Trophoblast cell (in vitro differentiated cells and primary cell): ENCODE measurements around the gene ZKSCAN7.
A peak's percentile ranks its signal among the peaks of the same experiment; 100 is the strongest.

Experiments
- DNase-seq, 2 donors: peaks; one replicate each; pipeline ENCODE4 v3.0.0-alpha.2; 2016
- H2AFZ ChIP-seq: 2 replicates; pipeline ENCODE4 v1.6.1; 2013; ENCODE audit warnings: low read length, moderate library complexity, mild to moderate bottlenecking; ENCODE audit not compliant: insufficient read depth, poor library complexity
- H2AK5ac ChIP-seq: 2 replicates; pipeline ENCODE4 v1.6.1; 2013; ENCODE audit warnings: mild to moderate bottlenecking, low read length
- H2BK120ac ChIP-seq: 2 replicates; pipeline ENCODE4 v1.6.1; 2013; ENCODE audit warnings: low read length, mild to moderate bottlenecking, moderate library complexity; ENCODE audit not compliant: insufficient read depth, poor library complexity
- H2BK12ac ChIP-seq: 2 replicates; pipeline ENCODE4 v1.6.1; 2013; ENCODE audit warnings: mild to moderate bottlenecking, low read length, moderate library complexity
- H2BK5ac ChIP-seq: 2 replicates; pipeline ENCODE4 v1.6.1; 2013; ENCODE audit warnings: low read length, low read depth, moderate library complexity, mild to moderate bottlenecking; ENCODE audit not compliant: poor library complexity
- H3K14ac ChIP-seq: 2 replicates; pipeline ENCODE4 v1.6.1; 2013; ENCODE audit warnings: mild to moderate bottlenecking, low read length
- H3K18ac ChIP-seq: 2 replicates; pipeline ENCODE4 v1.6.1; 2013; ENCODE audit warnings: mild to moderate bottlenecking, low read length
- H3K23ac ChIP-seq: 2 replicates; pipeline ENCODE4 v1.6.1; 2013; ENCODE audit warnings: low read length
- H3K27ac ChIP-seq: 2 replicates; pipeline ENCODE4 v1.5.1; 2013; ENCODE audit warnings: low read depth, mild to moderate bottlenecking, inconsistent platforms, low read length, moderate library complexity
- H3K27me3 ChIP-seq: 2 replicates; pipeline ENCODE4 v1.6.1; 2013; ENCODE audit warnings: inconsistent platforms, mild to moderate bottlenecking, low read length, moderate library complexity; ENCODE audit not compliant: insufficient read depth
- H3K36me3 ChIP-seq, 2 experiments: 1 replicate in 1 of 2; 2 replicates in 1 of 2; pipeline ENCODE4 v1.6.1; 2013; ENCODE audit warnings: low read length in 2 of 2, mild to moderate bottlenecking in 2 of 2, moderate library complexity in 1 of 2; ENCODE audit not compliant: insufficient read depth in 2 of 2, control insufficient read depth in 1 of 2
- H3K4ac ChIP-seq: 2 replicates; pipeline ENCODE4 v1.6.1; 2013; ENCODE audit warnings: low read depth, mild to moderate bottlenecking, low read length, moderate library complexity
- H3K4me1 ChIP-seq, 2 experiments: 1 replicate in 1 of 2; 2 replicates in 1 of 2; pipeline ENCODE4 v1.6.1; 2013; ENCODE audit warnings: low read length in 2 of 2, mild to moderate bottlenecking in 2 of 2, moderate library complexity in 1 of 2; ENCODE audit not compliant: insufficient read depth in 2 of 2, control insufficient read depth in 1 of 2
- H3K4me2 ChIP-seq: 2 replicates; pipeline ENCODE4 v1.6.1; 2013; ENCODE audit warnings: inconsistent platforms, mild to moderate bottlenecking, low read length, moderate library complexity
- H3K4me3 ChIP-seq: 2 replicates; pipeline ENCODE4 v1.5.1; 2013; ENCODE audit warnings: mild to moderate bottlenecking, low read depth, low read length, inconsistent platforms
- H3K79me1 ChIP-seq: one replicate; pipeline ENCODE4 v1.6.1; 2013; ENCODE audit warnings: low read length
- H3K79me2 ChIP-seq: 2 replicates; pipeline ENCODE4 v1.6.1; 2013; ENCODE audit warnings: low read length, mild to moderate bottlenecking; ENCODE audit not compliant: control insufficient read depth, insufficient read depth, poor library complexity
- H3K9ac ChIP-seq: 2 replicates; pipeline ENCODE4 v1.6.1; 2013; ENCODE audit warnings: mild to moderate bottlenecking, low read length
- H3K9me3 ChIP-seq: 2 replicates; pipeline ENCODE4 v1.6.1; 2013; ENCODE audit warnings: low read depth, mild to moderate bottlenecking, control low read depth, inconsistent platforms, low read length; ENCODE audit not compliant: insufficient read depth
- H4K12ac ChIP-seq: 2 replicates; pipeline ENCODE4 v1.6.1; 2013; ENCODE audit warnings: low read depth, mild to moderate bottlenecking, low read length, moderate library complexity
- H4K8ac ChIP-seq: 2 replicates; pipeline ENCODE4 v1.6.1; 2013; ENCODE audit warnings: low read depth, mild to moderate bottlenecking, low read length, moderate library complexity
- H4K91ac ChIP-seq: one replicate; pipeline ENCODE4 v1.6.1; 2013; ENCODE audit warnings: low read depth, mild to moderate bottlenecking, low read length, moderate library complexity
- WGBS: extraction: QIAGEN DNeasy Blood & Tissue Kit; methylation state at CpG from one replicate; pipeline ENCODE4 v1.1.7; 2013; ENCODE audit warnings: missing lambda C conversion rate; ENCODE audit not compliant: insufficient read length, insufficient coverage; ENCODE audit errors: extremely low coverage; 5-methylcytosine and 5-hydroxymethylcytosine counted together

The ZKSCAN7 gene

GRCh38 chr3:44510000-44510368 lies 45.0 kb upstream of the ZKSCAN7 start:
- H3K79me2 ChIP-seq = peaks cover 5% of the 10 kb centered on the region
- no peak overlapping the region for H3K14ac ChIP-seq
- no peak overlapping the region for H3K18ac ChIP-seq
- H2AFZ ChIP-seq = peak overlapping the region; percentile 73
- no peaks in the 10 kb centered on the region for H3K9me3 ChIP-seq
- H2AK5ac ChIP-seq = no peak overlapping the region
- H3K27ac ChIP-seq = no peak overlapping the region
- peak overlapping the region; percentile 82 for H3K9ac ChIP-seq
- peaks cover 6 to 9% of the 10 kb centered on the region in 2 experiments for H3K4me1 ChIP-seq
- no peak overlapping the region for H4K8ac ChIP-seq
- peak overlapping the region; percentile 7 for H3K4ac ChIP-seq
- H4K91ac ChIP-seq = peak overlapping the region; percentile 36
- H3K79me1 ChIP-seq = peaks cover 5% of the 10 kb centered on the region
- peak overlapping the region; percentile 80 for H3K4me2 ChIP-seq
- no peak overlapping the region for H2BK12ac ChIP-seq
- WGBS = no CpG with 5 or more reads among the region's 6 CpGs
- no peak overlapping the region for H4K12ac ChIP-seq
- no peaks in the 10 kb centered on the region for H3K36me3 ChIP-seq
- peak overlapping the region; percentile 71 for H2BK5ac ChIP-seq
- H3K4me3 ChIP-seq = peak overlapping the region; percentile 91
- peak in 1 of 2 donors; percentile 35 for DNase-seq
- no peak overlapping the region for H3K23ac ChIP-seq
- peak overlapping the region; percentile 54 for H2BK120ac ChIP-seq
- no peaks in the 10 kb centered on the region for H3K27me3 ChIP-seq

- WGBS = no CpG with 5 or more reads among the region's 4 CpGs
- no peak overlapping the region for H2BK12ac ChIP-seq
- H2AFZ ChIP-seq = no peak overlapping the region
- H2BK120ac ChIP-seq = no peak overlapping the region
- H4K12ac ChIP-seq = peak overlapping the region; percentile 55
- no peak overlapping the region for H3K4ac ChIP-seq
- H4K91ac ChIP-seq = peak overlapping the region; percentile 46
- no peak overlapping the region for H3K18ac ChIP-seq
- H3K4me3 ChIP-seq = no peak overlapping the region
- no peak overlapping the region for H2AK5ac ChIP-seq
- peaks cover 6 to 9% of the 10 kb centered on the region in 2 experiments for H3K4me1 ChIP-seq
- H3K14ac ChIP-seq = peak overlapping the region; percentile 39
- H3K79me1 ChIP-seq = peaks cover 5% of the 10 kb centered on the region
- no peaks in the 10 kb centered on the region for H3K36me3 ChIP-seq
- H3K4me2 ChIP-seq = peak overlapping the region; percentile 73
- H3K27ac ChIP-seq = no peak overlapping the region
- no peak for DNase-seq
- no peak overlapping the region for H3K23ac ChIP-seq
- no peaks in the 10 kb centered on the region for H3K27me3 ChIP-seq
- no peak overlapping the region for H4K8ac ChIP-seq
- H3K9ac ChIP-seq = no peak overlapping the region
- no peaks in the 10 kb centered on the region for H3K9me3 ChIP-seq
- H3K79me2 ChIP-seq = peaks cover 5% of the 10 kb centered on the region
- H2BK5ac ChIP-seq = no peak overlapping the region
These were observed 43.8 kb upstream of the ZKSCAN7 start for GRCh38 chr3:44511238-44511566.

- no peak overlapping the region for H3K14ac ChIP-seq
- H3K79me2 ChIP-seq = peaks cover 5% of the 10 kb centered on the region
- no peak overlapping the region for H3K4me2 ChIP-seq
- no peak overlapping the region for H3K4me3 ChIP-seq
- no peak overlapping the region for H2BK12ac ChIP-seq
- WGBS = no CpG with 5 or more reads among the region's 3 CpGs
- no peak overlapping the region for H2BK5ac ChIP-seq
- no peak overlapping the region for H3K18ac ChIP-seq
- H4K8ac ChIP-seq = no peak overlapping the region
- no peak overlapping the region for H2BK120ac ChIP-seq
- H2AK5ac ChIP-seq = no peak overlapping the region
- H3K36me3 ChIP-seq = no peaks in the 10 kb centered on the region
- no peak overlapping the region for H4K91ac ChIP-seq
- H3K79me1 ChIP-seq = peaks cover 5% of the 10 kb centered on the region
- peaks cover 6 to 9% of the 10 kb centered on the region in 2 experiments for H3K4me1 ChIP-seq
- H3K27me3 ChIP-seq = no peaks in the 10 kb centered on the region
- DNase-seq = no peak
- no peak overlapping the region for H2AFZ ChIP-seq
- H3K9ac ChIP-seq = no peak overlapping the region
- H3K27ac ChIP-seq = no peak overlapping the region
- no peak overlapping the region for H3K23ac ChIP-seq
- H3K4ac ChIP-seq = no peak overlapping the region
- H3K9me3 ChIP-seq = no peaks in the 10 kb centered on the region
- H4K12ac ChIP-seq = no peak overlapping the region
These were observed 41.5 kb upstream of the ZKSCAN7 start for GRCh38 chr3:44513513-44513912.

GRCh38 chr3:44516230-44516629 lies 38.8 kb upstream of the ZKSCAN7 start:
- Histone ChIP-seq H2BK5ac (no peak overlapping the region), H3K9me3 (no peaks in the 10 kb centered on the region), H2BK120ac (no peak overlapping the region), H4K91ac (no peak overlapping the region), H3K27me3 (no peaks in the 10 kb centered on the region), H3K79me1 (no peaks in the 10 kb centered on the region), H2BK12ac (no peak overlapping the region), H3K9ac (no peak overlapping the region), H3K27ac (no peak overlapping the region), H4K12ac (no peak overlapping the region), H4K8ac (no peak overlapping the region), H3K4me3 (no peak overlapping the region), H3K23ac (no peak overlapping the region), H2AK5ac (no peak overlapping the region), H3K4me2 (no peak overlapping the region), H2AFZ (no peak overlapping the region), H3K36me3 (no peaks in the 10 kb centered on the region), H3K18ac (no peak overlapping the region), H3K79me2 (no peaks in the 10 kb centered on the region), H3K4ac (no peak overlapping the region), H3K14ac (no peak overlapping the region), H3K4me1 (peaks cover 3% of the 10 kb centered on the region in 2 experiments)
- no peak for DNase-seq
- no CpG with 5 or more reads among the region's 3 CpGs for WGBS
